ENCODE data around the gene SPRED1. TPM values are rescaled to one million over a fixed set of nuclear protein-coding genes. Genes with fewer than 3 reads are reported as not detected.

Gene SPRED1
- polyA plus RNA-seq, 2 of the 4 experiments (the other 2 are of a cell fraction): 6.0 to 8.6 TPM

GRCh38 chr15:38211249-38211648 lies 41.4 kb upstream of the SPRED1 start:
- ChIA-PET CTCF (no interaction called here), POLR2A (no interaction called here)
- Histone ChIP-seq H3K9me3 (no peaks in the 10 kb centered on the region), H3K4me3 (no peak overlapping the region), H3K4me2 (no peak overlapping the region), H3K4me1 (peaks cover 17% of the 10 kb centered on the region), H3K27ac (no peak overlapping the region)
- DNase-seq (ENCODE audit: low read depth in 1 of 2, low spot score in 1 of 2) (no peak), FAIRE-seq (no peak), ATAC-seq (no peak)
- no peak for TF ChIP-seq USF2 (IDR thresholded peaks at IDR 0.05)
- TF ChIP-seq ZFP36 (IDR thresholded peaks at IDR 0.05; ENCODE audit: borderline replicate concordance, partially characterized antibody): no peak
- TF ChIP-seq HEYL (CRISPR knock-in tag; IDR thresholded peaks at IDR 0.05): no peak
- no peak for TF ChIP-seq NFE2L2 (conservative IDR thresholded peaks at IDR 0.05; ENCODE audit: low read length)
- TF ChIP-seq HDAC2 (IDR thresholded peaks at IDR 0.05): no peak
- no peak for TF ChIP-seq GATA3 (IDR thresholded peaks at IDR 0.05; ENCODE audit: borderline replicate concordance)
- no peak for TF ChIP-seq CBX8 (IDR thresholded peaks at IDR 0.05)
- no peak for TF ChIP-seq SREBF2 (IDR thresholded peaks at IDR 0.05)
- no peak for TF ChIP-seq KDM5A (IDR thresholded peaks at IDR 0.05)
- TF ChIP-seq ELK1 (IDR thresholded peaks at IDR 0.05; ENCODE audit: low read depth, low read length): no peak
- TF ChIP-seq EHF (CRISPR knock-in tag; IDR thresholded peaks at IDR 0.05): no peak
- no peak for TF ChIP-seq MAX (IDR thresholded peaks at IDR 0.05)
- no peak for TF ChIP-seq MYC (IDR thresholded peaks at IDR 0.05; ENCODE audit: borderline replicate concordance, low read length)
- TF ChIP-seq BCL3 (IDR thresholded peaks at IDR 0.05): no peak

GRCh38 chr15:38211811-38212210 lies 40.8 kb upstream of the SPRED1 start:
- DNase-seq (ENCODE audit: low read depth in 1 of 2, low spot score in 1 of 2) (no peak), FAIRE-seq (no peak), ATAC-seq (no peak)
- peaks cover 22% of the 10 kb centered on the region for H3K4me1 ChIP-seq
- H3K9me3 ChIP-seq: no peaks in the 10 kb centered on the region
- POLR2A ChIA-PET: no interaction called here
- TF ChIP-seq E2F6 (IDR thresholded peaks at IDR 0.05; ENCODE audit: borderline replicate concordance, low read depth) (no peak), CBX8 (IDR thresholded peaks at IDR 0.05) (no peak), FOSL2 (IDR thresholded peaks at IDR 0.05) (no peak), FOSL2 (CRISPR knock-in tag; IDR thresholded peaks at IDR 0.05) (no peak)
- CTCF ChIA-PET: no interaction called here
- 91% methylated on average over 4 of the region's 4 CpGs for WGBS (ENCODE audit: missing lambda C conversion rate)
- H3K4me3 ChIP-seq: no peak overlapping the region
- H3K4me2 ChIP-seq: no peak overlapping the region
- no peak overlapping the region for H3K27ac ChIP-seq

- DNase-seq (ENCODE audit: low read depth in 1 of 2, low spot score in 1 of 2) (no peak), ATAC-seq (no peak), FAIRE-seq (no peak)
- no peak for TF ChIP-seq BCL3 (IDR thresholded peaks at IDR 0.05)
- no peak for TF ChIP-seq EHF (CRISPR knock-in tag; IDR thresholded peaks at IDR 0.05)
- no peak for TF ChIP-seq FOXS1 (CRISPR knock-in tag; IDR thresholded peaks at IDR 0.05)
- no peak for TF ChIP-seq KDM5A (IDR thresholded peaks at IDR 0.05)
- no peak for TF ChIP-seq HEYL (CRISPR knock-in tag; IDR thresholded peaks at IDR 0.05)
- no peak for TF ChIP-seq ZSCAN20 (CRISPR knock-in tag; IDR thresholded peaks at IDR 0.05)
- TF ChIP-seq HDAC2 (IDR thresholded peaks at IDR 0.05): no peak
- no peak for TF ChIP-seq RCOR1 (IDR thresholded peaks at IDR 0.05; ENCODE audit: low read depth, low read length)
- TF ChIP-seq CBX8 (IDR thresholded peaks at IDR 0.05): no peak
- TF ChIP-seq CTCF (IDR thresholded peaks at IDR 0.05): no peak
- no peak for TF ChIP-seq CHD2 (IDR thresholded peaks at IDR 0.05; ENCODE audit: low read length, partially characterized antibody)
- TF ChIP-seq SMC3 (IDR thresholded peaks at IDR 0.05): no peak
- TF ChIP-seq PBX3 (IDR thresholded peaks at IDR 0.05): no peak
- TF ChIP-seq HOXB5 (CRISPR knock-in tag; IDR thresholded peaks at IDR 0.05): no peak
- H3K4me2 ChIP-seq: 0 out of 3 replicates have a peak overlapping the region, but pooled peaks have one; percentile 23
- H3K4me1 ChIP-seq: peaks cover 33% of the 10 kb centered on the region
- no peak overlapping the region for H3K4me3 ChIP-seq
- H3K27ac ChIP-seq: peak overlapping the region in 1 of 2 experiments; percentile 43; a peak in 1 of 6 replicates
- POLR2A ChIA-PET: no interaction called here
- 25% methylated on average over 3 of the region's 3 CpGs for WGBS (ENCODE audit: missing lambda C conversion rate)
- H3K9me3 ChIP-seq: no peaks in the 10 kb centered on the region
- CTCF ChIA-PET: no interaction called here
Observed at GRCh38 chr15:38212729-38213351, 39.8 kb upstream of the SPRED1 start.

Measured in A549 (cell line).